Fibroblast of pulmonary artery (primary cell): ENCODE data around the gene SHB.
A peak's percentile ranks its signal among the peaks of the same experiment; 100 is the strongest.

Source experiments
- DNase-seq: peaks from one replicate; pipeline ENCODE4 v3.0.0-alpha.2; 2010; ENCODE audit warnings: low read depth
- H3K4me3 ChIP-seq: replicated peaks from 2 replicates; pipeline ENCODE4 v1.5.1; 2011; ENCODE audit warnings: low read depth, mild to moderate bottlenecking, control low read depth, low read length, moderate library complexity
- TF ChIP-seq, protein P1 (sequence below): IDR thresholded peaks from 2 replicates; pipeline ENCODE4 v1.5.1; 2011; ENCODE audit warnings: mild to moderate bottlenecking, control low read depth, low read length, inconsistent platforms; ENCODE audit errors: missing control alignments

SHB gene

DNA sequence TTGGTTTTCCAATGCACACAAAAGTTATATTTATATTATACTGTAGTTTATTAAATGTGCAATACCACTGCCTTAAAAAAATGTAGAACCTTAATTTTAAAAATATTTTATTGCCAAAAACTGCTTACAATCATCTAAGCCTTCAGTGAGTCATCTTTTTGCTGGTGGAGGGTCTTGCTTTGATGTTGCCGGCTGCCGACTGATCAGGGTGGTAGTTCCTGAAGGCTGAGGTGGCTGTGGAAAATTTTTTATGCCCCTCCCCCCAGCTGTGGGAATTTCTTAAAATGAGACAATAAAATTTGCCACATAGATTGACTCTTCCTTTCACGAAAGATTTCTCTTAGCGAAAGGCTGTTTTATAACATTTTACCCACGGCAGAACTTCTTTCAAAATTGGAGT lies 89.2 kb downstream of the SHB start:
- TF ChIP-seq, protein P1, sequence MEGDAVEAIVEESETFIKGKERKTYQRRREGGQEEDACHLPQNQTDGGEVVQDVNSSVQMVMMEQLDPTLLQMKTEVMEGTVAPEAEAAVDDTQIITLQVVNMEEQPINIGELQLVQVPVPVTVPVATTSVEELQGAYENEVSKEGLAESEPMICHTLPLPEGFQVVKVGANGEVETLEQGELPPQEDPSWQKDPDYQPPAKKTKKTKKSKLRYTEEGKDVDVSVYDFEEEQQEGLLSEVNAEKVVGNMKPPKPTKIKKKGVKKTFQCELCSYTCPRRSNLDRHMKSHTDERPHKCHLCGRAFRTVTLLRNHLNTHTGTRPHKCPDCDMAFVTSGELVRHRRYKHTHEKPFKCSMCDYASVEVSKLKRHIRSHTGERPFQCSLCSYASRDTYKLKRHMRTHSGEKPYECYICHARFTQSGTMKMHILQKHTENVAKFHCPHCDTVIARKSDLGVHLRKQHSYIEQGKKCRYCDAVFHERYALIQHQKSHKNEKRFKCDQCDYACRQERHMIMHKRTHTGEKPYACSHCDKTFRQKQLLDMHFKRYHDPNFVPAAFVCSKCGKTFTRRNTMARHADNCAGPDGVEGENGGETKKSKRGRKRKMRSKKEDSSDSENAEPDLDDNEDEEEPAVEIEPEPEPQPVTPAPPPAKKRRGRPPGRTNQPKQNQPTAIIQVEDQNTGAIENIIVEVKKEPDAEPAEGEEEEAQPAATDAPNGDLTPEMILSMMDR: no peak
- DNase-seq: no peak
- H3K4me3 ChIP-seq: no peak overlapping the region

DNA sequence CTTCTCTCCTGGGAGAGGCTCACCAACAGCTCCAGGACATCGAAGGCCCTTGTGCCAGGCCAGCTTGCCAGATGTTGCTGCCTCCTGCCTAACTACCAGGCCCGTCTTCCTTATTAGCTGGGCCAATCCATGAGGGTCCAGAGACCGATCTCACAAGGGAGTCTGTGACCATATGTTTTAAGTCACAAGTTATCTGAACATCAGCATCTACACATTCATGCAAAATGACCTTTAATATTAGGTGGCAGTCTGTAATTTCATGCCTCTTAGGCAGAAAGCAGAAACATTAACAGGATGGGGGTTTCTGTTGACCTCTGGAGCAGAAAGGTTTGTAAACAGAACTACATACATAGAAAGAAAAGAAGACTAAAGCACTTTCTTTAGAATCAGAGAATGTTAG lies 90.0 kb downstream of the SHB start:
- TF ChIP-seq, protein P1: no peak
- DNase-seq: no peak

DNA sequence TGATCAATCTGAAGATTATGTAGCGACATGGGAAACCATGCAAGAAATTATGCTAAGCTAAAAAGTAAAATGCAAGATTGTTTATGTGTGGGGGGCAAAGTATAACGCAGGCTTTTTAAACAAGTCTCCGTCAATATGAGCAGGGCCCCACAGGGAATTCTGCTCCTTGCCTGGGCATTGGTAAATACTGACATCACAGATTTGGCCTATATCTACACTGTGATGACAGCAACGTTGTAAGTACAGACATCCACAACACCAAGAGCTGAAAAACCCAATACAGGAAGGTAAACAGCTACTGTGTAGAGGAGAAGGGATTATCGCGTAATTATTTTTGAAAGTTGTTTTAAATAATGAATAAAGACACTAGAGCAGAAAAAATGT lies 90.6 kb downstream of the SHB start:
- no peak overlapping the region for H3K4me3 ChIP-seq
- DNase-seq: no peak
- TF ChIP-seq, protein P1: no peak

More for the DNA sequence above, 90.0 kb downstream of the SHB start:
- no peak overlapping the region for H3K4me3 ChIP-seq

DNA sequence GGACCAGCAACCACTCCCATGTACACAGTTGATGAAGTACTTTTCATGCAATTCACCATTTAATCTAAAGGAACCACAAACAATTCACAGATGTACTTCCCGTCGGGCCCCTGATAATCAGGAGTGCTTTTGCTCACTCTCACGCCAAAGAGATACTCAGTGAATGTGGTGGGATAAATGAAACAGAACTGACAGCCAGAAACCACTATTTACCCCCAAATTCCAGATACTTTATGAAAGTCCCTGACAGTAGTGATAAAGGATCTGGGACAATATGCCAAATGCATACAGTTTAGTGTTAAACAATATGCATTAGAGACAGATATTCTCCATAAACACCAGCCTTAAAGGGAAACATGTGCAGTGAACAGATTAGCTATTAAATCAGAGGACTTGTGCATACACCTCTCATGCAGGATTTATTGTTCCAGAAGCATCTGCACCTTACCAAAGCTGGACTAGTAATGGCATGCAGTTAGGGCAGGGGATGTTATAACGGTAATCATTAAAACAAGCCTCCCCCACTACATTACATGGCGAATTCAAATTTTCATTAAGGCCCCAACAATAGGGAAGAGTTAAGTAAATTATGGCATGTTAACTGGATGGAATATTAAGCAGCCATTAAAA lies 91.1 kb downstream of the SHB start:
- TF ChIP-seq, protein P1: no peak
- no peak for DNase-seq
- H3K4me3 ChIP-seq: no peak overlapping the region

DNA sequence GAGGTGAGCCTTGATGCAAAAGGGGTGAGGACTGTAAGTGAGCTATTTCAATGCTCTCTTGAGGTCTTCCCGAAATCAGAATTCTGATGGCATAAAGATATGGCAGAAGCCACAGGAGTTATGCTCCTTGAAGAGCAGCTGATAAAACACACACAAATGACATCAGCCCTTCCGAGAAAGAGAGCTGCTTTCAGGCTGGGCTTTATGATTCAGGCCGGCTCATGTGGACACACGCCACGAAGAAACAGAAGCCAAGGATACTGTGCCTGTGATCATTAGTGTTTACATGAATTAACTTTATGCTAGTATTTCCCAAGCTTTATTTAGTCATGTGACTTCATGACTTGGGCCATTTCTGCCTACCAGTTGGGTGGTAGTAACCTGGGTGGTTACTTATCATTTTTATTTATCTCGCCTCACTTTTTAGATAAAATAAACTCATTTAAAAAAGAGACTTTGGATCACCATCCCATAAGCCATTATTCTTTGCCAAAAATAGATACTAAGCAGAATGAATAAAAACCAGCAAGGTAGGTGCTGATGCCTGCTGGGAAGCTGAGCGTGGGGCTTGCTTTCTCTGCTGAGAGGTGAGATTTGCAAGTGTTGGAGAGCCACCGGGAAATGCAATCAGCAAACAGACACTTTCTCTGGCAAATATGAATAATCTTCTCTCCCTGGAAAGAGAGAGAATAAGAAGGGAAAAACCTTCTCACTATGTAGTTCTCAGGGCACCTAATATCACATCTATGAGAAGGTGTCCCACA lies 92.1 kb downstream of the SHB start:
- no peak overlapping the region for H3K4me3 ChIP-seq
- TF ChIP-seq, protein P1: no peak
- peak; percentile 85 for DNase-seq

DNA sequence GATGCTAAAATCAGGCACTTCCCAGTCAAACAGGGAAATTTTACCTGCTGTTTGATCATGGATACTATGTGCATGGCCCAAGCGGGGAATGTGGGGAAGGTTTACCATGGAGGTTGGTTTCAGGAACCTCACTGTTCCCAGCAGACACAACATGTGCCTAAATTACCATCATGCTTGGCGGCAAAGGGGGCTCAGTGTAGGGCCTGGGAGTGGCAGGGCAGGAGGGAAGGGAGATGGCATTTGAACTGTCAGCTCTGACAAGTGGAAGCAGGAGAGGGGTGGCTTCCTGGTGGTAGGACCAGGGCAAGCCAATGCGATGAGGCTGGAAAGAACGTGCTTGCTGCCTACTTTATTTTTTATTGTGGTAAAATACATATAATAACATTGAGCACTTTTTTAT lies 93.4 kb downstream of the SHB start:
- TF ChIP-seq, protein P1: no peak
- DNase-seq: no peak
- H3K4me3 ChIP-seq: no peak overlapping the region
